OCI-LY7 (cell line): ENCODE results near the gene TNFRSF8. TPM values are rescaled to one million over a fixed set of nuclear protein-coding genes. Genes with fewer than 3 reads are reported as not detected.

Experiments
- BruUV-seq: library from RNA; stranded (reverse); fragments of 400-500 nt; replicated peaks from 2 replicates; lab custom pipeline; 2021; lab: Mats Ljungman, UMichigan
- CTCF ChIA-PET: fragments of 300-600 bp; sonication (Branson Sonifier 250); formaldehyde crosslinking; loops from one replicate; lab custom pipeline; 2022; ENCODE audit warnings: antibody characterized with exemption; ENCODE audit not compliant: unreplicated experiment; lab: Charles Lee
- POLR2A ChIA-PET: fragments of 300-600 bp; sonication (Branson Sonifier 250); formaldehyde crosslinking; loops from one replicate; lab custom pipeline; 2022; ENCODE audit warnings: antibody characterized with exemption; lab: Charles Lee
- DNase-seq: peaks from one replicate; pipeline ENCODE4 v3.0.0-alpha.2; 2015; ENCODE audit warnings: low spot score
- H2AFZ ChIP-seq: fragments of 200-600 bp; sonication (generic), shearing (Covaris generic); 2 replicates; pipeline ENCODE4 v1.6.1; 2014; ENCODE audit warnings: mild to moderate bottlenecking, antibody characterized with exemption, low read length, moderate library complexity
- H3K27ac ChIP-seq: fragments of 200-600 bp; sonication (generic); 2 replicates; pipeline ENCODE4 v1.5.1; 2014; ENCODE audit warnings: mixed run types, low read depth, mild to moderate bottlenecking, moderate library complexity, low read length, inconsistent platforms; ENCODE audit not compliant: poor library complexity, severe bottlenecking
- H3K36me3 ChIP-seq: fragments of 200-600 bp; sonication (generic); 2 replicates; pipeline ENCODE4 v1.6.1; 2014; ENCODE audit warnings: mild to moderate bottlenecking, antibody characterized with exemption, low read length, moderate library complexity, mixed read lengths; ENCODE audit not compliant: insufficient read depth
- H3K4me1 ChIP-seq: fragments of 200-600 bp; sonication (generic); 2 replicates; pipeline ENCODE4 v1.5.1; 2014; ENCODE audit warnings: mild to moderate bottlenecking, low read length; ENCODE audit not compliant: insufficient read depth, poor library complexity, severe bottlenecking
- H3K4me2 ChIP-seq: fragments of 200-600 bp; sonication (generic); 2 replicates; pipeline ENCODE4 v1.6.1; 2014; ENCODE audit warnings: mild to moderate bottlenecking, low read length
- H3K4me3 ChIP-seq: fragments of 200-600 bp; sonication (generic); 2 replicates; pipeline ENCODE4 v1.5.1; 2014; ENCODE audit warnings: mild to moderate bottlenecking, low read depth, low read length; ENCODE audit not compliant: poor library complexity, severe bottlenecking
- H3K79me2 ChIP-seq: fragments of 200-600 bp; sonication (generic); 2 replicates; pipeline ENCODE4 v1.6.1; 2016; ENCODE audit warnings: low read depth, mild to moderate bottlenecking, low read length, moderate library complexity, mixed read lengths; ENCODE audit not compliant: insufficient read depth
- H3K9me2 ChIP-seq: fragments of 200-600 bp; sonication (generic); 2 replicates; pipeline ENCODE4 v1.6.1; 2016; ENCODE audit warnings: mild to moderate bottlenecking, low read length, mixed read lengths; ENCODE audit not compliant: insufficient read depth
- H3K9me3 ChIP-seq: fragments of 200-600 bp; sonication (generic); 2 replicates; pipeline ENCODE4 v1.6.1; 2014; ENCODE audit warnings: mild to moderate bottlenecking, mixed run types, low read length, mixed read lengths
- H4K20me1 ChIP-seq: fragments of 200-600 bp; sonication (generic); 2 replicates; pipeline ENCODE4 v1.6.1; 2014; ENCODE audit warnings: mild to moderate bottlenecking, antibody characterized with exemption, low read length, moderate library complexity, mixed read lengths; ENCODE audit not compliant: insufficient read depth
- CTCF ChIP-seq: fragments of 200-600 bp; sonication (generic); conservative IDR thresholded peaks from 2 replicates; pipeline ENCODE4 v1.5.1; 2014; ENCODE audit warnings: mild to moderate bottlenecking, antibody characterized with exemption, low read length, moderate library complexity, mixed read lengths
- EZH2phosphoT487 ChIP-seq: fragments of 200-600 bp; sonication (generic); IDR thresholded peaks from 2 replicates; pipeline ENCODE4 v1.6.1; 2018; ENCODE audit warnings: low read depth, borderline replicate concordance, mild to moderate bottlenecking, mixed run types, antibody characterized with exemption, low read length, moderate library complexity, mixed read lengths
- intact Hi-C: fragments of 100-400 bp; cut with micrococcal nuclease; formaldehyde crosslinking; loops from one replicate; pipeline ENCODE4 v1.10.0; 2022; ENCODE audit not compliant: unreplicated experiment
- total RNA-seq, 2 experiments: library from RNA; depleted of rRNA in 1 of 2; stranded (reverse); fragments of >200 nt in 1 of 2; shearing (Covaris generic) in 1 of 2; gene quantifications; 2 replicates each; pipeline ENCODE4 v1.2.3, GENCODE V29; 2014 to 2022

TNFRSF8 gene
- total RNA-seq, 2 experiments from 2014 or later = 0.29 TPM; not detected in 1

- ChIA-PET CTCF (no interaction called here), POLR2A (interaction anchor here (0.7 kb wide), 1 partner anchor 54 kb away, joined by 3 read pairs; no protein-coding TSS in a partner anchor)
- H3K4me2 ChIP-seq = no peak overlapping the region
- intact Hi-C loops = no loop called here
- TF ChIP-seq EZH2phosphoT487 (no peak), CTCF (no peak)
- no peaks in the 10 kb centered on the region for H3K9me2 ChIP-seq
- no peaks in the 10 kb centered on the region for H3K36me3 ChIP-seq
- no peaks in the 10 kb centered on the region for H3K9me3 ChIP-seq
- no peak overlapping the region for H2AFZ ChIP-seq
- H3K79me2 ChIP-seq = no peaks in the 10 kb centered on the region
- H3K4me3 ChIP-seq = no peak overlapping the region
- no peaks in the 10 kb centered on the region for H4K20me1 ChIP-seq
- BruUV-seq = no TSS peak
- H3K27ac ChIP-seq = no peak overlapping the region
- H3K4me1 ChIP-seq = peaks cover 40% of the 10 kb centered on the region
- no peak for DNase-seq
Observed at GRCh38 chr1:12145616-12146342, 82.7 kb downstream of the TNFRSF8 start.

- H2AFZ ChIP-seq = no peak overlapping the region
- BruUV-seq = no TSS peak
Observed at GRCh38 chr1:12146343-12147112, 83.4 kb downstream of the TNFRSF8 start.

More at GRCh38 chr1:12146343-12147112, 83.4 kb downstream of the TNFRSF8 start:
- H3K27ac ChIP-seq = no peak overlapping the region
- TF ChIP-seq EZH2phosphoT487 (no peak), CTCF (no peak)
- no peak for DNase-seq
- CTCF ChIA-PET = interaction anchor here (0.6 to 1.0 kb wide), 2 partner anchors 32 to 101 kb away, joined by 3 to 5 read pairs; no protein-coding TSS in a partner anchor
- H3K4me2 ChIP-seq = no peak overlapping the region
- no peak overlapping the region for H3K4me3 ChIP-seq
- H3K9me2 ChIP-seq = no peaks in the 10 kb centered on the region
- H3K9me3 ChIP-seq = no peaks in the 10 kb centered on the region
- H3K79me2 ChIP-seq = no peaks in the 10 kb centered on the region
- H3K36me3 ChIP-seq = no peaks in the 10 kb centered on the region
- peaks cover 48% of the 10 kb centered on the region for H3K4me1 ChIP-seq
- POLR2A ChIA-PET = no interaction called here
- intact Hi-C loops = no loop called here
- no peaks in the 10 kb centered on the region for H4K20me1 ChIP-seq
